Measurements from ENCODE around the gene MAD1L1. TPM values are rescaled to one million over a fixed set of nuclear protein-coding genes. Genes with fewer than 3 reads are reported as not detected.

MAD1L1 gene
- total RNA-seq, 1 experiment from 2014 or later: 50.8 TPM

DNA sequence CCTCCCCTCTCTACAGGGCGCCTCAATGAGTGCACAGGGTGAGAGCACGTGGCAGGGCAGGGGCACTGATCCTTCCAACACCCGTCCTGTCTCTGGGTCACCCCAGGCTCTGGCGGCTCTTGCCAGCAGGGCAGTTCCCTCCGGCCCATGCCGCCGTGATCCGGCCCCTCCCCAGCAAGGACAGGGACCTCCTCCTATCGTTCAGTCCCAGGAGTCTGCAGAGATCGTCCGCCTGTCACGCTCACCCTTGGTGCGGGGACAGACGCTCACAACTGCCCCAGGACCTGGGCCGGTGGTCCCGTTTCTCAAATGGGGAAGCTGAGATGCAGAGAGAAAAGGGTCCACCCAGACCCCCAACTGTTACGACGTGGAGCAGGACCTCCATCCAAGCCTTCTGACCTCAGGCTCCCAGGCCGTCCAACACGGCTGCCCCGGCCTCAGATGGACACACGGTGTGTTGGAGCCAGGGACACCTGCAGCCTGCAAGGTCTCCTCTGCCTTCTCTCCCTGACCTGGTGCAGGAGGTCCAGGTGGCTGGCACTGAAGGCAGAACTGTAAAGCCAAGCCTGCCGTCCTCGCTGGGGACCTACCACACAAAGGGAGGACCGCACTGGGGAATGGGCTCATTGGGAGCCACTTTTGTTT, 313.7 kb downstream of the MAD1L1 start:
- H3F3A ChIP-seq (ENCODE audit: insufficient read depth, low read depth): no peaks in the 10 kb centered on the region
- no peaks in the 10 kb centered on the region for H3K27me3 ChIP-seq (ENCODE audit: insufficient read depth, low read depth)
- H3K27ac ChIP-seq: no peak overlapping the region
- H3K4me3 ChIP-seq: no peak overlapping the region
- POLR2A ChIA-PET (ENCODE audit: unreplicated experiment): no interaction called here
- no peaks in the 10 kb centered on the region for H3K9me2 ChIP-seq (ENCODE audit: insufficient read depth)
- no peak overlapping the region for H3K4me2 ChIP-seq
- intact Hi-C loops (cut with micrococcal nuclease; ENCODE audit: unreplicated experiment): no loop called here
- no TSS peak for BruUV-seq (replicated peaks)
- 0 out of 2 replicates have a peak, but pooled peaks cover 5% of the 10 kb centered on the region for H4K20me1 ChIP-seq (ENCODE audit: insufficient read depth)
- no peak overlapping the region for H2AFZ ChIP-seq
- no peaks in the 10 kb centered on the region for H3K79me2 ChIP-seq (ENCODE audit: low read depth)
- no peak for TF ChIP-seq EZH2 (IDR thresholded peaks at IDR 0.05; ENCODE audit: low read depth)
- no peak for TF ChIP-seq CTCF (conservative IDR thresholded peaks at IDR 0.05)
- H3K36me3 ChIP-seq (ENCODE audit: low read depth): no peaks in the 10 kb centered on the region
- DNase-seq: no peak
- H3K9me3 ChIP-seq (ENCODE audit: insufficient read depth, low read depth): no peaks in the 10 kb centered on the region
- H3K4me1 ChIP-seq (replicated peaks; ENCODE audit: insufficient read depth): no peaks in the 10 kb centered on the region
- CTCF ChIA-PET: no interaction called here

DNA sequence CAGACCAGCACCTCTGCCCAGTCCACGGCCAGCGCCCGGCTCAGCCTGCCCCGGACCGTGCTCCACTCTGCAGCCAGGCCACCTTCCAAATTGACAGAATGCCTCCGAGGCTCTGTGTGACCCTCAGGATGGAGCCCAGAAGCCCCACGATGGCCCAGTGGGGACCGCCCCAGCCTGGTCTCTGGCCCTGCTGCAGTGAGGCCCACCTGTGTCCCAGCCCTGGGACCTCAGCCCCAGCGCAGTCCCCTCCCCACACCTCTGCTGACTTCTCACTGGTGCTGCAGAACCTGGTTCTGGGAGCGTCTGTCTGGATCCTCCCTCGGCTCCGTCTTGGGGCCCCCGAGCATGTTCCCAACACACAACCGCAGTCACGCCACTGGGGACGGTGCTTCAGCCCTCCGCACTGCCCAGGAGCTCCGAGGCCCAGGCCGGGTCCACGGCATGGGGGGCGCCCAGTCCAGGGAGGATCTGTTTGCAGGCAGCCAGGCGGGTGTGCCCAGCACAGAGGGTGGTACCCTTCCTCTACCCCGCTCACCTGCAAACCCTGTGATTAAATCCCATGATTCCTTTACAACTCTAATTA, 314.6 kb downstream of the MAD1L1 start:
- no peak overlapping the region for H2AFZ ChIP-seq
- H3F3A ChIP-seq (ENCODE audit: insufficient read depth, low read depth): no peaks in the 10 kb centered on the region
- no peaks in the 10 kb centered on the region for H3K79me2 ChIP-seq (ENCODE audit: low read depth)
- H3K4me3 ChIP-seq: no peak overlapping the region
- no peaks in the 10 kb centered on the region for H3K9me2 ChIP-seq (ENCODE audit: insufficient read depth)
- H3K4me2 ChIP-seq: no peak overlapping the region
- no peaks in the 10 kb centered on the region for H3K9me3 ChIP-seq (ENCODE audit: insufficient read depth, low read depth)
- ChIA-PET POLR2A (ENCODE audit: unreplicated experiment) (no interaction called here), CTCF (no interaction called here)
- H3K27me3 ChIP-seq (ENCODE audit: insufficient read depth, low read depth): no peaks in the 10 kb centered on the region
- 0 out of 2 replicates have a peak, but pooled peaks cover 7% of the 10 kb centered on the region for H4K20me1 ChIP-seq (ENCODE audit: insufficient read depth)
- no peak for TF ChIP-seq CTCF (conservative IDR thresholded peaks at IDR 0.05)
- no peak for TF ChIP-seq EZH2 (IDR thresholded peaks at IDR 0.05; ENCODE audit: low read depth)
- no peaks in the 10 kb centered on the region for H3K4me1 ChIP-seq (replicated peaks; ENCODE audit: insufficient read depth)
- no peak overlapping the region for H3K27ac ChIP-seq
- H3K36me3 ChIP-seq (ENCODE audit: low read depth): no peaks in the 10 kb centered on the region
- no TSS peak for BruUV-seq (replicated peaks)
- no peak for DNase-seq
- intact Hi-C loops (cut with micrococcal nuclease; ENCODE audit: unreplicated experiment): no loop called here

- no peaks in the 10 kb centered on the region for H3K79me2 ChIP-seq (ENCODE audit: low read depth)
- no peaks in the 10 kb centered on the region for H3K4me1 ChIP-seq (replicated peaks; ENCODE audit: insufficient read depth)
- H3K27ac ChIP-seq: no peak overlapping the region
- no peaks in the 10 kb centered on the region for H3K36me3 ChIP-seq (ENCODE audit: low read depth)
- POLR2A ChIA-PET (ENCODE audit: unreplicated experiment): no interaction called here
- no peak for DNase-seq
- no peak overlapping the region for H3K4me2 ChIP-seq
- H3K9me3 ChIP-seq (ENCODE audit: insufficient read depth, low read depth): no peaks in the 10 kb centered on the region
- no peak overlapping the region for H3K4me3 ChIP-seq
- 0 out of 2 replicates have a peak, but pooled peaks cover 7% of the 10 kb centered on the region for H4K20me1 ChIP-seq (ENCODE audit: insufficient read depth)
- no peak overlapping the region for H2AFZ ChIP-seq
- TF ChIP-seq CTCF (conservative IDR thresholded peaks at IDR 0.05) (no peak), EZH2 (IDR thresholded peaks at IDR 0.05; ENCODE audit: low read depth) (no peak)
- no TSS peak for BruUV-seq (replicated peaks)
- intact Hi-C loops (cut with micrococcal nuclease; ENCODE audit: unreplicated experiment): no loop called here
- H3K9me2 ChIP-seq (ENCODE audit: insufficient read depth): no peaks in the 10 kb centered on the region
- no peaks in the 10 kb centered on the region for H3F3A ChIP-seq (ENCODE audit: insufficient read depth, low read depth)
- CTCF ChIA-PET: no interaction called here
- no peaks in the 10 kb centered on the region for H3K27me3 ChIP-seq (ENCODE audit: insufficient read depth, low read depth)
These were observed 315.3 kb downstream of the MAD1L1 start for GRCh38 chr7:1917221-1918062.

Data from PC-9 (cell line).